ENCODE measurements around the gene DISC1.

Gene DISC1

GRCh38 chr1:231600458-231600976 lies 26.1 kb upstream of the DISC1 start:
- no peak overlapping the region for H3K27ac ChIP-seq
- TF ChIP-seq CTCF (conservative IDR thresholded peaks at IDR 0.05) (no peak), ZFX (IDR thresholded peaks at IDR 0.05) (no peak)

- H3K27ac ChIP-seq, result no peak overlapping the region; the same call in 1 of the 2 replicates
- TF ChIP-seq CTCF (conservative IDR thresholded peaks at IDR 0.05) (no peak), ZFX (IDR thresholded peaks at IDR 0.05) (no peak)
Measured at GRCh38 chr1:231601824-231602672, 24.5 kb upstream of the DISC1 start.

GRCh38 chr1:231602673-231602984 lies 24.0 kb upstream of the DISC1 start:
- H3K27ac ChIP-seq, result peak overlapping the region; percentile 33
- TF ChIP-seq CTCF (conservative IDR thresholded peaks at IDR 0.05) (no peak), ZFX (IDR thresholded peaks at IDR 0.05) (no peak)

- TF ChIP-seq ZFX (IDR thresholded peaks at IDR 0.05) (no peak), CTCF (conservative IDR thresholded peaks at IDR 0.05) (peak; percentile 91)
- H3K27ac ChIP-seq, result no peak overlapping the region; the same call in 1 of the 2 replicates
Measured at GRCh38 chr1:231603598-231604275, 22.9 kb upstream of the DISC1 start.

- no peak overlapping the region for H3K27ac ChIP-seq
- TF ChIP-seq CTCF (conservative IDR thresholded peaks at IDR 0.05) (peak; percentile 53), ZFX (IDR thresholded peaks at IDR 0.05) (no peak)
Measured at GRCh38 chr1:231604276-231604621, 22.3 kb upstream of the DISC1 start.

- no peak for TF ChIP-seq CTCF (conservative IDR thresholded peaks at IDR 0.05)
- TF ChIP-seq ZFX (IDR thresholded peaks at IDR 0.05), result no peak
- H3K27ac ChIP-seq, result no peak overlapping the region
Measured at GRCh38 chr1:231605149-231606100, 21.2 kb upstream of the DISC1 start.
